Nucleus accumbens (tissue), 56 donors: Measurements from ENCODE around the gene RWDD2A.
A peak's percentile ranks its signal among the peaks of the same experiment; 100 is the strongest.

ENCODE experiments used
- DNase-seq, 56 donors: peaks; one replicate each; lab custom pipeline; 2025; lab: John Stamatoyannopoulos, UW

The RWDD2A gene

GRCh38 chr6:83198486-83199172 is 5.5 kb downstream of the RWDD2A start:
- DNase-seq = no peak

DNA sequence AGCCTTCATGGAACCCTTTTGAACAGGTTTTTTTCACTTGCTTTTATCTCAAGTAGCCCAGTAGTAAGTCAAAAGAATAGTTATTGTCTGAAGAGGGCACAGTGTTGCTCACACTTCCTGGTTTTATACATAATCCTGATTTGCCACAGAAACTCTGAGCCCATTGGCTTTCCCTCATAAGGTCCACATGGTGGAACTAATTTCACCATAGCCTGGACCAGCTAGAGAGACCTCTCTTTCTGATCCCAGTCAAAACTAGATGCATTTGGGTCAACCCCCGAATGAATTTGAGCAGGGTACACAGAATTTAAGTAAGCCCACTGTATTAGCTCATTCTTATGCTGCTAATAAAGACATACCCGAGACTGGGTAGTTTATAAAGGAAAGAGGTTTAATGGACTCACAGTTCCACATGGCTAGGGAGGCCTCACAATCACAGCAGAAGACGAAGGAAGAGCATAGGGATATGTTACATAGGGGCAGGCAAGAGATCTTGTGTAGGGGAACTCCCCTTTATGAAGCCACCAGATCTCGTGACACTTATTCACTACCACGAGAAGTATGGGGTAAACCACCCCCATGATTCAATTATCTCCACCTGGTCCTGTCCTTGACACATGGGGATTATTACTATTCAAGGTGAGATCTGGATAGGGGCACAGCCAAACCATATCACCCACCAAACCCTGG is 6.2 kb downstream of the RWDD2A start:
- no peak for DNase-seq

DNA sequence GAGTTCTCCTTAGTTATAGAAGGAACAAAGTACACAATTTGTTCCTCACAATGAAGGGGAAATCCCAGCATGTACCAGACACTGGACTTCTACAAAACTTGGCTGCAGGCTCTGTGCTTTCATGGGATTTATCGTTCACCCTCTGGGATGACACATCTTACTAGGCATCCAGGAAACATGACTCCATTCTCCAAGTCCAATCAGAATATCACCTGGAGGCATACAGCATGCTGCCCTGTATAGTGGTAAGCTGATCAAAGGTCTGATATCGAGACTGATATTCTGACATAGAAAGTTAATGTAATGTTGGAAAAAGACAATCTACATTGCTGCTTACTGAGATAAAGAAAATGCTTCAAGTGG is 6.7 kb downstream of the RWDD2A start:
- no peak for DNase-seq

DNA sequence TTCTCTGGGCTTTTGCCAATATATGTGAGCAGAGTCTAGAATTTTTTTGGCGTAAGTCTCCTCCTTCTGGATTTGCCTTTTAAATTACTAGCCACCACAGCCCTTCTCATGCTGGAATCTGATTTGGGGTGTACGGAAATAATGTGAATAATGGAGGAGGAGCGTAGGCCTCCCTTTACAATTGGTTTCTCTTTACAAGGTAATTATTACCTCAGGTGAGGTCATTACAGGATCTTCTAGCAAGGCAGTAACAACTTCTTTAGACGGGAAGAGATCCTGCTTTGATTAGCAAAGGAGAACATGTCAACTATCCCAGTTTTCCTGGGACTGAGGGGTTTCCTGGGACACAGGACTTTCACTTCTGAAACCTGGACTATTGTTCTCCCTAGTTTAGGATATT is 8.9 kb downstream of the RWDD2A start:
- no peak for DNase-seq

DNA sequence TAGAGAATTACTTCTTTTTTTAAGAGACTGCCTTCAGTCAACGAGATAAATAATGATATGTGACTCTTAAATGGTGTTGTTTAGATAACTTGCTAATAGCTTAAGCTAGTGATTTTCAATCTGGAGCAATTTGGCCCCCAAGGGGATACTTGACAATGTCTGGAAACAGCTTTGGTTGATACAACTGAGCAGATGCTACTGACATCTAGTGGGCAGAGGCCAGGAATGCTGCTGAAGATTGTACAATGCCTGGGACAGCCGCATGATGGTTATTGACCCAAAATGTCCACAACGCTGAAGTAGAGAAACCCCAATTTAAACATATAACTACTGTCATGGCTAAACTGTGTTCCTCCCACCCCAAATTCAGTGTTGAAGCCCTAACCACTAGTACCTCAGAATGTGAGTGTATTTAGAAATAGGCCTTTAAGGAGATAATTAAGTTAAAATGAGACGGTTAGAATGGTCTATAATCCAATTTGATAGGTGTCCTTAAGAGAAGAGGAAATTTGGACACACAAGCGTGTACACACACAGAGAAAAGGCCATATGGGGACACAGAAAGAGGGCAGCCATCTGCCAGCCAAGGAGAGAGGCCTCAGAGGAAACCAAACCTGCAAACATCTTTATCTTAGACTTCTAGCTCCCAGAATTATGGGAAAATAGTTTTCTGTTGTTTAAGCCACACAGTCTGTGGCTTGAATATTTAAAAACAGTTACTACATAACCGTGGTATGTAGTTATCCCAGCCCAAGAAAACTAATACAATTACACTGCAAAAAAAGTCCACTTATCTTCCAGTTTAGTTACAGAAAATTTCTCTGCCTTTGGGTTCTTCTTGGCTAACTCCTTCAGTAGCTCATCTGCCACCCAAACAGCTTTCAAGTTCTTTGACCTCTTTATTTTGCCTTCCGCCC is 22.2 kb downstream of the RWDD2A start:
- peak in 47 of 56 donors; percentile 2 to 76 (median 34) for DNase-seq

- DNase-seq = no peak
Measured at GRCh38 chr6:83216806-83217205, 23.6 kb downstream of the RWDD2A start.

- DNase-seq = no peak
Measured at GRCh38 chr6:83218646-83219045, 25.5 kb downstream of the RWDD2A start.

GRCh38 chr6:83220121-83220520 is 27.0 kb downstream of the RWDD2A start:
- DNase-seq = no peak

GRCh38 chr6:83221276-83221675 is 28.1 kb downstream of the RWDD2A start:
- no peak for DNase-seq

DNA sequence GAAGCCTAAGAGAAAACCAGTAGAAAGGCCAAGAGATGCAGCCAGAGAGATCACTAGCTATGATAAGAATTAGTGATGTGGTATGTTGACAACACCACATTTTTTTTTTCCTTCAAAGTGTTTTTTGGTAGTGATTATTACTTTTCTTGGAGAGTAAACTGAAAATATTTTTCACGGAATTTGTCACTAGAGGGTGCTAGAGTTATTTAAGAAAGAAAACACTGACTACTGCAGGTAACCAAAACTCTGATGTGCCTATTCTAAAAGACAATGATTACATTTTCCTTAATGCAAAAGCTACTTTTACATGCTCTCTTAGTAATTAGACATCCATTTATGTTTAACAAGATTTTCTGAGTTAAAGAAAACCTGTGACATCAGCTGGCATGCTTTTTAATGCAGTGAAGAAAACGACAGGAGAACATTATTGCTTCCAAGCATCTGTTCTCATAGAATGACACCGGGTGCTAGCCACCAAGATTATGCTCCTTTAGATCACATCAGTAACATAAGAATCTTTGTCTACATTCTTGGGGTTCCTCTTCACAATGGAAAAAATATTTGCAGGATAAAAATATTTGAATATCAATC is 28.8 kb downstream of the RWDD2A start:
- no peak for DNase-seq

GRCh38 chr6:83226517-83226916 is 33.4 kb downstream of the RWDD2A start:
- DNase-seq = no peak

DNA sequence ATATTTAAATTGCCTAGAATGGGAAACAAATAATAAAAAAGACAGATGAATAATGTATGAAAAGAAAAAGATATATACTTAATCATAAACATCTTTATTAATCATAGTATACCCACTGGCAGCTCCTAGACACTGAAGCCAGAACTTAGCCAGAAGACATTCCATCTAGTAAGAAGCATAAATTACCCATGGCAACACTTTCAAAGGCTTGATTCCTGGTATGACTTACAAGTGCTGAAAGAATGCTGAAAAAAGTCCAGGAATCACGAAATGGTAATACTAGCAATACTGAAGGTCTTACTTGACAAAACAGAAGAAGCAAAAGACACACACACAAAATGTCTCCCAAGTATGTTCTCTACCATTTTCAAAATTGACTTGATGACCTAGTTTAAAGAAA is 38.0 kb downstream of the RWDD2A start:
- no peak for DNase-seq

DNA sequence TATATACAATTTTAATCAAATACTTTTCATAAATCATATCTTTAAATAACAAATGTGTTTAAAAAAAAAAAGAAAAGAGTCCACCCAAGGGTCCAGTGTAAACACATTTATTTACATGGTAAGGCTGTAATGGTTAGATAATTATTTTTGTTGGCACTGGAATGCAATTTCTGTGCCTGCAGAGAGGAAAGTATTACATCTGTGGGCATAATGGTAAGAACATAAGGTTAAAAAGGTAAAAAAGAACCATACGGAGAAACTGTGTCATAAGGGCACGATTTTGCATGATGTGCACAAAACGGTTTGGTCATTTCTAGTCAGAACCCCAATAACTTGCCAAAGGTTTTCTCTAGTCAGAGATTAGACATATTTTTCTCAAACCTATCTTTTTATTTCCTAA is 54.3 kb downstream of the RWDD2A start:
- no peak for DNase-seq
